Subcutaneous adipose tissue (tissue), 4 donors: ENCODE measurements around the gene DDX42. TPM values are rescaled to one million over a fixed set of nuclear protein-coding genes. Genes with fewer than 3 reads are reported as not detected.

ENCODE experiments used
- total RNA-seq, 4 donors: library from RNA; depleted of rRNA; stranded (reverse); fragments of >200 nt; gene quantifications; one replicate each; pipeline ENCODE4 v1.1.0, GENCODE V29; 2016
- TF ChIP-seq, protein P1 (sequence below): fragments of 450-650 bp; IDR thresholded peaks from one replicate; pipeline ENCODE4 v1.5.1; 2016; ENCODE audit warnings: low read depth, mild to moderate bottlenecking, control low read depth, antibody characterized with exemption, moderate library complexity

DDX42 gene
- total RNA-seq, 4 donors from 2014 or later: 121 to 179 (median 144) TPM

DNA sequence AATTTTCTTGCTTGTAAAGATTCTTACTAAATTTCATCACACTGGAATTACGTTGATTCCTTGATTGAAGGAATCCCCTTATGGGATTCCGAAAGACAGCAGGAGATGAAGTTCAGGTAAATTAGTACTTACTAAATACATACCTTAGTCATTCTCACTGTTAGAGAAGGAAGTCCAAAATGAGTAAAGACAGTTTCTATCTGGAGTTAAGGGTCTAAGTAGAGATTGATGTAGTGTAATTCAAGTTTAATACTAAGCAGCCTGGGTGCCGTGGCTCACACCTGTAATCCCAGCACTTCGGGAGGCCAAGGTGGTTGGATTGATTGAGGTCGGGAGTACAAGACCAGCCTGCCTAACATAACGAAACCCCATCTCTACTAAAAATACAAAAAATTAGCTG is 9.6 kb downstream of the DDX42 start:
- TF ChIP-seq, protein P1, sequence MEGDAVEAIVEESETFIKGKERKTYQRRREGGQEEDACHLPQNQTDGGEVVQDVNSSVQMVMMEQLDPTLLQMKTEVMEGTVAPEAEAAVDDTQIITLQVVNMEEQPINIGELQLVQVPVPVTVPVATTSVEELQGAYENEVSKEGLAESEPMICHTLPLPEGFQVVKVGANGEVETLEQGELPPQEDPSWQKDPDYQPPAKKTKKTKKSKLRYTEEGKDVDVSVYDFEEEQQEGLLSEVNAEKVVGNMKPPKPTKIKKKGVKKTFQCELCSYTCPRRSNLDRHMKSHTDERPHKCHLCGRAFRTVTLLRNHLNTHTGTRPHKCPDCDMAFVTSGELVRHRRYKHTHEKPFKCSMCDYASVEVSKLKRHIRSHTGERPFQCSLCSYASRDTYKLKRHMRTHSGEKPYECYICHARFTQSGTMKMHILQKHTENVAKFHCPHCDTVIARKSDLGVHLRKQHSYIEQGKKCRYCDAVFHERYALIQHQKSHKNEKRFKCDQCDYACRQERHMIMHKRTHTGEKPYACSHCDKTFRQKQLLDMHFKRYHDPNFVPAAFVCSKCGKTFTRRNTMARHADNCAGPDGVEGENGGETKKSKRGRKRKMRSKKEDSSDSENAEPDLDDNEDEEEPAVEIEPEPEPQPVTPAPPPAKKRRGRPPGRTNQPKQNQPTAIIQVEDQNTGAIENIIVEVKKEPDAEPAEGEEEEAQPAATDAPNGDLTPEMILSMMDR: no peak

DNA sequence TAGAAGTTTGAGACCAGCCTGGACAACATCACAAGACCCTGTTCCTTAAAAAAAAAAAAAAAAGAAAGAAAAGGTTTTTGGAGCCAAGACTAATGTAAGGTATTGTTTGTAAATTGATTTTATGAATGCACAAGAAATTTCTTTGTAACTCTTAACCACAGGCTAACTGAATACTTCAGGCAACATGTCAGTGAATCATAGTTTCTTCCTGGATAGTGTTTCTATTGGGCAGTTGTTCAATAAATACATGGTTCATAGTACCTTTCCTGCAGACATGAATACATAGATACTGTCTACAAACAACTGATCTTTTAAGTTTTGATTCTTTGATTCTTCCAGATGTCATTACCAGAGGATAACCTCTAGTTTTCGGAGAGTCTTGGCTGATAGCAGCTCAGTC is 11.6 kb downstream of the DDX42 start:
- TF ChIP-seq, protein P1: no peak

DNA sequence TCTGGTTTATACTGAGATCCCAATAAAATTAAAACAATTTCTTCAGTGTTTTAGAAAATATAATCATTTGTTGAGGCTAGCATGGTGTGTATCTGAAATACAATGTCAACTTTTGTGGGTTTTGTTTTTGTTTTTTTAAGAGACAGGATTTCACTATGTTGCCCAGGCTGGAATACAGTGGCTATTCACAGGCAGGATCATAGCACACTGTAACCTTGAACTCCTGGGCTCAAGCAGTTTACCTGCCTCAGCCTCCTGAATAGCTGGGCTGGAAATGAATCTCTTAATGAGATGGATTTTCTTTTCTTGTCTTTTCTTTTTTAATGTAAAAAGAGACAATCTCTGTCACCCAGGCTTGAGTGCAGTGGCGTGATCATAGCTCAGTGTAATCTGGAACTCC is 12.1 kb downstream of the DDX42 start:
- TF ChIP-seq, protein P1: no peak

GRCh38 chr17:63786971-63787711 is 13.2 kb downstream of the DDX42 start:
- TF ChIP-seq, protein P1: no peak

DNA sequence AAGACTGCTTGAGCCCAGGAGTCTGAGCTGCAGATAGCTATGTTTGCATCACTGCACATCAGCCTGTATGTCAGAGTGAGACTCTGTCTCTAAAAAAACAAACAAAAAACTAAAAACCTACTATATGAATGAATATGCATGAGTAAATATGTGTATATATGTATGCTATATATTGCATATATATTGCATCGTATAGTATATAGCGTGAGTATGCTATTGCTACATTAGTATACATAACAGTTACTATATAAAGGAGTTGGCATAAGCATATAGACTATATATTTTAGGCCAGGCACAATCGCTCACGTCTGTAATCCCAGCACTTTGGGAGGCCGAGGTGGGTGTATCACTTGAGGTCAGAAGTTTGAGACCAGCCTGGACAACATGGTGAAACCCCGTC is 16.1 kb downstream of the DDX42 start:
- TF ChIP-seq, protein P1: no peak

DNA sequence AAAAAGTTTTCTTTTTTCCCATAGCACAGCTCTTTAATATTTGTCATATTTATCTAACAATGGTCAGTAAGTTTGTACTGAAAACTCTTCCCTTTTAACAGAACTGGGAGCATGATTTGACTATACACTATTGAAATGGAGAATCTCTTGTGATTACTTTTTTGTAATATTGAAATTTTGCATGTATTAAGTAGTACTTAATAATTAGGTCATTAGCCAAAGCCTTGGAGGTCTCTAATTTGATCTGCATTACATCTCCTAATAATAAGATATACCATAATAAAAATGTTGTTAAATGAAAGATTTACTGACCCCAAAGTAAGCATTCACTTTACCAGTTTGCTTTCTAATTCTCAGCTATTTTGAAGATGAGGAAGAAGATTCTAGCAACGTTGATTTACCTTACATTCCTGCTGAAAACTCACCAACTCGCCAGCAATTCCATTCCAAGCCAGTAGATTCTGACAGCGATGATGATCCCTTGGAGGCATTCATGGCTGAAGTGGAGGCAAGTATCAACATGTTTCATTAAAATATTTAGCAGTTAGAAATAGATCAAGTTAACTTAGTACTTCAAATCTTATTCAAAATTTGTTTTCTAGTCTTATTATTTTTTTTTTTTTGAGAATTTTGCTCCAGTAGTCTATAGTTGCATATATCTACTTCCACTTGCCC is 18.2 kb downstream of the DDX42 start:
- TF ChIP-seq, protein P1: no peak

GRCh38 chr17:63798572-63799106 is 24.7 kb downstream of the DDX42 start:
- TF ChIP-seq, protein P1: no peak
